Parathyroid adenoma (tissue), 2 donors: ENCODE measurements around the gene U2AF1L4.

Experiments used
- H2AFZ ChIP-seq: fragments of 300-600 bp; sonication (generic); one replicate; pipeline ENCODE4 v1.7.0; 2017; ENCODE audit warnings: antibody characterized with exemption, mild to moderate bottlenecking
- H3K27ac ChIP-seq: fragments of 300-600 bp; sonication (generic); one replicate; pipeline ENCODE4 v1.7.0; 2017
- H3K27me3 ChIP-seq: fragments of 300-600 bp; sonication (generic); one replicate; pipeline ENCODE4 v1.7.0; 2017; ENCODE audit warnings: low read length; ENCODE audit not compliant: control insufficient read depth, insufficient read depth
- H3K36me3 ChIP-seq: fragments of 300-600 bp; sonication (generic); one replicate; pipeline ENCODE4 v1.7.0; 2017; ENCODE audit warnings: low read length; ENCODE audit not compliant: control insufficient read depth, insufficient read depth
- H3K4me1 ChIP-seq: fragments of 300-600 bp; sonication (generic); one replicate; pipeline ENCODE4 v1.7.0; 2017; ENCODE audit warnings: control low read depth
- H3K4me2 ChIP-seq: fragments of 300-600 bp; sonication (generic); one replicate; pipeline ENCODE4 v1.7.0; 2017; ENCODE audit warnings: low read length
- H3K4me3 ChIP-seq: fragments of 300-600 bp; sonication (generic); one replicate; pipeline ENCODE4 v1.7.0; 2017; ENCODE audit warnings: low read depth, low read length
- H3K79me2 ChIP-seq: fragments of 300-600 bp; sonication (generic); one replicate; pipeline ENCODE4 v1.7.0; 2017; ENCODE audit warnings: control low read depth
- H3K9ac ChIP-seq: fragments of 300-600 bp; sonication (generic); one replicate; pipeline ENCODE4 v1.7.0; 2017; ENCODE audit warnings: mild to moderate bottlenecking
- H3K9me3 ChIP-seq: fragments of 300-600 bp; sonication (generic); one replicate; pipeline ENCODE4 v1.7.0; 2017; ENCODE audit warnings: low read length; ENCODE audit not compliant: control insufficient read depth
- CTCF ChIP-seq: fragments of 300-600 bp; sonication (generic); IDR thresholded peaks from one replicate; pipeline ENCODE4 v1.7.0; 2017; ENCODE audit warnings: antibody characterized with exemption, mild to moderate bottlenecking
- donor health status: primary hyperparathyroidism.

The U2AF1L4 gene

GRCh38 chr19:35788205-35788960, 43.2 kb upstream of the U2AF1L4 start:
- Histone ChIP-seq H3K4me1 (no peaks in the 10 kb centered on the region), H3K4me3 (no peak overlapping the region), H3K27ac (no peak overlapping the region), H2AFZ (no peak overlapping the region), H3K79me2 (no peaks in the 10 kb centered on the region), H3K9ac (no peak overlapping the region), H3K36me3 (no peaks in the 10 kb centered on the region), H3K9me3 (no peaks in the 10 kb centered on the region), H3K4me2 (no peak overlapping the region), H3K27me3 (no peaks in the 10 kb centered on the region)
- TF ChIP-seq CTCF: no peak

- H3K9me3 ChIP-seq: no peaks in the 10 kb centered on the region
- no peaks in the 10 kb centered on the region for H3K79me2 ChIP-seq
- no peaks in the 10 kb centered on the region for H3K36me3 ChIP-seq
- no peak for TF ChIP-seq CTCF
- no peaks in the 10 kb centered on the region for H3K27me3 ChIP-seq
- H3K4me3 ChIP-seq: no peak overlapping the region
- no peaks in the 10 kb centered on the region for H3K4me1 ChIP-seq
- H3K9ac ChIP-seq: no peak overlapping the region
- no peak overlapping the region for H2AFZ ChIP-seq
- H3K4me2 ChIP-seq: no peak overlapping the region
- H3K27ac ChIP-seq: no peak overlapping the region
Observed at GRCh38 chr19:35787227-35787799, 42.1 kb upstream of the U2AF1L4 start.

GRCh38 chr19:35786299-35787160, 41.3 kb upstream of the U2AF1L4 start:
- Histone ChIP-seq H3K4me3 (no peak overlapping the region), H2AFZ (no peak overlapping the region), H3K4me1 (no peaks in the 10 kb centered on the region), H3K36me3 (no peaks in the 10 kb centered on the region), H3K9me3 (no peaks in the 10 kb centered on the region), H3K4me2 (no peak overlapping the region), H3K9ac (no peak overlapping the region), H3K27ac (no peak overlapping the region), H3K27me3 (no peaks in the 10 kb centered on the region), H3K79me2 (no peaks in the 10 kb centered on the region)
- TF ChIP-seq CTCF: no peak

- no peaks in the 10 kb centered on the region for H3K9me3 ChIP-seq
- TF ChIP-seq CTCF: no peak
- no peak overlapping the region for H2AFZ ChIP-seq
- no peaks in the 10 kb centered on the region for H3K79me2 ChIP-seq
- H3K4me3 ChIP-seq: no peak overlapping the region
- no peak overlapping the region for H3K9ac ChIP-seq
- H3K27ac ChIP-seq: no peak overlapping the region
- H3K27me3 ChIP-seq: no peaks in the 10 kb centered on the region
- H3K4me1 ChIP-seq: no peaks in the 10 kb centered on the region
- H3K36me3 ChIP-seq: no peaks in the 10 kb centered on the region
- no peak overlapping the region for H3K4me2 ChIP-seq
Observed at GRCh38 chr19:35785339-35785627, 40.1 kb upstream of the U2AF1L4 start.
